ENCODE results near the gene KIF3C.

- TF ChIP-seq CTCF (conservative IDR thresholded peaks at IDR 0.05; ENCODE audit: low read depth, low read length) (no peak), EZH2 (IDR thresholded peaks at IDR 0.05; ENCODE audit: borderline replicate concordance, low read depth, low read length, poor library complexity, severe bottlenecking) (no peak)
Observed at GRCh38 chr2:25989154-25989553, 6.9 kb upstream of the KIF3C start.
